ENCODE results near the gene G6PD.
A peak's percentile ranks its signal among the peaks of the same experiment; 100 is the strongest.

Gene G6PD

DNA sequence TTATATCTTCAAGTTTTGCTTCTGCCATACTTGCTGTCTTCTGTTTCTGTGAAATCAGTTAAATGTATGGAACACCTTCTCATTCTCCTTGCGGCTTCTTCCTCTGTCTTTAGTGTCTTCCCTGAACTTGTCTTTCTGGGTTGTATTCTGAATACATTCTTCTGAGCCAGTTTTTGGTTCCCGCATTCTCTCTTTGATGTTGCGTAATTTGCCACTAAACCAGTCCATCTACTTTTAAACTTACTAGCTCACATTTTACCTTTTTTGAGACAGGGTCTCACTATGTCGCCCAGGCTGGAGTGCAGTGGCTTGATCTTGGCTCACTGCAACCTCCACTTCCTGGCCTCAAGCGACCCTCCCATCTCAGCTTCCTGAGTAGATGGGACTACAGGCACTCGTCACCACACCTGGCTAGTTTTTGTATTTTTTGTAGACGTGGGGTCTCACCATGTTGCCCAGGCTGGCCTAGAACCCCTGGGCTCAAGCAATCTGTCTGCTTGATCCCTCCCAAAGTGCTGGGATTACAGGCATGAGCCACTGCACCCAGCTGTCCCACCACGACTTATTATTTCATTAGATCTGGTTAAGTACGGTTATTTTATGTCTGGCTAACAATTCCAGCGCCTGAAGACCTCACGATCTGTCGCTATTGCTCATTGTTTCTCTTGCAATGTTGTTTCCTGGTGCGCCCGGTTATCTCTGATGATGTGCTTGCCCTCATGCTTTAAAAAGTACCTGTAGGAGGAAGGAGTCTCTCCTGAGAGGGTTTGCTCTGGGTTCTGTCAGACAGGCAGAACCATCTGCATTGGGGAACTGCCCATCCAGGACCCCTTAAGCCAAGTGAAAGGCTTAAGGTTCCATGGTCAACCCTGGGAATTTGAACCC lies 20.8 kb downstream of the G6PD start:
- TF ChIP-seq CTCF (IDR thresholded peaks at IDR 0.05; ENCODE audit: low read depth, low read length, missing control alignments), result no peak
- H3K4me3 ChIP-seq (ENCODE audit: low read depth, low read length), result no peak overlapping the region
- no peak for DNase-seq (ENCODE audit: low read depth)

DNA sequence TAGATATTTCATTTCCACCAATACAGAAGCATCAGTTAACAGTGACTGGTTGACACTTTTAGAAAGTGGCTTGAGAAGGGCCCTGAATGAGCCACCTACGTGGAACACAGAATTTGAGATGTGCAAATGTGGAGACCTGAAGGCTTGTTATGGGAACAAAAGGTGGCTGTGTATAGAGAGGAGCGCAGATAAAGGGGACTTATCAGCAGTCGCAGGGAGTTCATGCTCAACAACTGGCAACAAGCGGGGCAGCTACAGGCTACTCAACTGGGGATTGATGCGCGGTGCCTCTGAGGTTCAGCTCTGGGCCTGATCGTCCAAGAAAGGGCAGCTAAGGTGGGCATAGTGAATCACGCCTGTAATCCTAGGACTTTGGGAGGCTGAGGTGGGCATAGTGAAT lies 27.3 kb downstream of the G6PD start:
- no peak for DNase-seq (ENCODE audit: low read depth)
- no peak for TF ChIP-seq CTCF (IDR thresholded peaks at IDR 0.05; ENCODE audit: low read depth, low read length, missing control alignments)
- no peak overlapping the region for H3K4me3 ChIP-seq (ENCODE audit: low read depth, low read length)

DNA sequence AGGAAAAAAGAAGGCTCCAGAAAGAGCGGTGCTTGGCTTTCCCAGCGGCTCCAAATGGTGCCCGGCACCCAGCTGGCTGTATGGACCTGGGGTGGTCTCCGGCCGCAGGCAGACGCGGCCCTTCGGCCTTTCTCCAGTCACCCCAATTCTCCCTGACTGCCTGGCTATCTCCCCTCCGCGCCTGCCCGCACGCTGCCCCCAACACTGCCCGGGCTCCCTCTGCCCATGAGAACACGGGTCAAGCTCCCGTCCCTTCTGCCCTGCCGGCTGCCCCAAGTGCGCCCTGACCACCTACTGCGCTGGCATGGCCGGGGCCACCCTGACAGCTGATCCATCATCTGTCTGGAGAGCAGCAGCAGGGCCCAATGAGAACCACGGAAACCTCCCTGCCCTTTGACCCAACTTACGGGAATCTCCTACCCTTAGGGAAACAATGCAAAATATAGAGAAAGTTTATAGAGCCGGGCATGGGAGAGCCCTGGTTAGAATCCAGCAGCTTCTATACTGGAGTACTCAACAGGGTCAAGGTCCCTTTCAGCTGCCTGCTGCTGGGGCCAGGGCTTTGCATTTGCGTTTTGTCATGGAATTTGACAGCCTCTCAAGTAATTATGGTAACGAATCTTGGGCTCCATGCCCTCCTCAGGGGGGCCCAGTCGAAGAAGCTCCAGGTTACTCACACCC lies 29.4 kb downstream of the G6PD start:
- TF ChIP-seq CTCF (IDR thresholded peaks at IDR 0.05; ENCODE audit: low read depth, low read length, missing control alignments), result no peak
- DNase-seq (ENCODE audit: low read depth), result no peak
- no peak overlapping the region; the same call in 1 of the 2 replicates for H3K4me3 ChIP-seq (ENCODE audit: low read depth, low read length)

- H3K4me3 ChIP-seq (ENCODE audit: low read depth, low read length), result peak overlapping the region; percentile 52
- no peak for DNase-seq (ENCODE audit: low read depth)
- TF ChIP-seq CTCF (IDR thresholded peaks at IDR 0.05; ENCODE audit: low read depth, low read length, missing control alignments), result no peak
Measured at GRCh38 chrX:154516656-154517100, 30.0 kb downstream of the G6PD start.

DNA sequence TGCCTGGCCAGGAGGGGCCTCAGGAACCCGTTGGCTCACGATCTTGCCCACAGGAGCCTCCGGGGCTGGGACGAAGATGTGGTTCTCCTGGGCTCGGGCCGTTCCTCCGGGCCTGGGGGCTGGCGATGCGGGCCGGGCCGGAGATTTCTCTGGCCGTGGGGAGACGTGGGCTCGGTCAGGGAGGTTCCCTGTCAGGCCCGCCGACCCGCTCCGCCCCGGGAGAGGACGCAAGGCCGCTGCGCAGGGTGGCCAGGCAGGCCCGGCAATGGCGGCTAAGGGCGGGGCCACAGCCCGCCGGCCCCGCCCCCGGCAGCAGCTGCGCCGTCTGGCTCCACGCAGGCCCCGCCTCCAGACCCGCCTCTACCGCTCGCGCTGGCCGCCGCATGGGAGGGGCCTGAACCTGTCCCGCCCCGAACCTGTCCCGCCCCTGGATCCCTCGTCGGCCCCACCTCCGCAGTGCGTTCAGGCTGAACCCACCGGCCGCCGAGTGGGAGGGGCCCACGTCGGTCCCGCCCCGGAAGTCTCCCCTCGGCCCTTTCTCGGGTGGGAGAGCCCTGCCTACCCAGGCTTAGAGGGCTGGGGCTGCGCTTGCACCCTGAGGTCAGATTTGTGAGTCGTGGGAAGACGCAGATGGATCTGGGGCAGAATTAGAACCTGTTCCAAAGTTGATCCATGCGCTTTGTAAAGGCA lies 30.5 kb downstream of the G6PD start, which contains the start of gene FAM3A:
Gene FAM3A (minus strand): TSS at position 267 of the 690 bp plus-strand sequence. CDS start 460 bp downstream, outside the sequence.
- TF ChIP-seq CTCF (IDR thresholded peaks at IDR 0.05; ENCODE audit: low read depth, low read length, missing control alignments), result no peak
- H3K4me3 ChIP-seq (ENCODE audit: low read depth, low read length), result peak within 1 kb of the TSS; percentile 76
- DNase-seq (ENCODE audit: low read depth), result peak; percentile 50

DNA sequence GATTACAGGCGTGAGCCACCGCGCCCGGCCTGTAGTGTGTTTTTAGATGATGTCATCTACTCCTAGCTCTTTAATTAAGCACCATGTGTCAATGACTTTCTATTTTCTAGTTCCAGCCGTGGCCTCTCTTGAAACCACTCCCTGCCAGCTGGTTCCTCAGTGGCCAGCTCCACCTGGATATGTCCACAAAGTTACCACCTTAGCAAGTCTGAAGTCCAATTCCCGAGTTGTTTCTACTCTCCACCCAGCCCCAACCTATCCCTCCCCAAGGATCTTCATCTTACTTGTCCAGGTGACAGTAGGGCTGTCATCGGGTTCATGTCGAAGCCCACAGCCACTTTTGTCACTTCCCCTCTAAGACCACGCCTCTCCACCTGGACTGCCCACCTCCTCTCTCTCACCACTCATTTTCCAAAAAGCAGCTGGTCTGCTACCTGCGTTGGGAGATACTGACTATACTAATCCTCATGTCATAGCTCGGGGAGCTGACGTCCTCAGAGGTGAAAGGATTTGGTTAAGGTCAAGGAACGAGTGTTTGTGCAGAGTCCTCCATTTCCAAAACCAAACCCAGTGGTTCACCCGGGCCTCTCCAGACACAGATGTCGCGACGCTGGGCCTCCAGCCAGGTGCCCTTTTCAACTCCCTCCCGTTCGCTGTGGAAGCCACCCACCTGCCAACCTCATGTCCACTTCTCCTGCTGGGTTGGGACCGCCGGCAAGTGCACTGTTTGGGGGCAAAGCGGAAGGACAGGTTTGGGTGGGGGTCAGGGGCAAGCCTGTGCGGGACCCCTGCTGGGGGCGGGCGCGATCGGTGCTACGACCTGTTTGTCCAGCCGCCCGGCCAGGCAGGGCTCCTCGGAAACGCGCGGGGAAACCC lies 31.3 kb downstream of the G6PD start:
- no peak for DNase-seq (ENCODE audit: low read depth)
- peak overlapping the region; percentile 76 for H3K4me3 ChIP-seq (ENCODE audit: low read depth, low read length)
- TF ChIP-seq CTCF (IDR thresholded peaks at IDR 0.05; ENCODE audit: low read depth, low read length, missing control alignments), result no peak

Measured in GM12864 (cell line).